Caco-2 (cell line): ENCODE measurements around the gene MORC3. TPM values are rescaled to one million over a fixed set of nuclear protein-coding genes. Genes with fewer than 3 reads are reported as not detected.

Source experiments
- BruUV-seq: library from RNA; stranded (reverse); fragments of 400-500 nt; replicated peaks from 2 replicates; lab custom pipeline; 2021; lab: Mats Ljungman, UMichigan
- CTCF ChIA-PET: fragments of 300-600 bp; sonication (Branson Sonifier 250); formaldehyde crosslinking; loops from one replicate; lab custom pipeline; 2022; ENCODE audit warnings: antibody characterized with exemption; lab: Charles Lee
- POLR2A ChIA-PET: fragments of 300-600 bp; sonication (Branson Sonifier 250); formaldehyde crosslinking; loops from one replicate; lab custom pipeline; 2022; ENCODE audit warnings: antibody characterized with exemption; lab: Charles Lee
- DNase-seq, 2 experiments: peaks; one replicate each; pipeline versions ENCODE4 v3.0.0 to v3.0.0-alpha.2; 2020 to 2022
- H3K27me3 ChIP-seq: replicated peaks from 2 replicates; pipeline ENCODE4 v1.6.0; 2011; ENCODE audit warnings: low read length; ENCODE audit not compliant: control insufficient read depth, insufficient read depth
- H3K36me3 ChIP-seq: 2 replicates; pipeline ENCODE4 v1.5.1; 2011; ENCODE audit warnings: low read length; ENCODE audit not compliant: control insufficient read depth, insufficient read depth
- H3K4me1 ChIP-seq: fragments of 250-450 bp; sonication (Bioruptor Pico); 2 replicates; pipeline ENCODE4 v1.5.1; 2020; ENCODE audit warnings: mild to moderate bottlenecking
- H3K4me3 ChIP-seq: 2 replicates; pipeline ENCODE4 v1.5.1; 2011; ENCODE audit warnings: low read depth, mild to moderate bottlenecking, control low read depth, low read length
- H3K9me3 ChIP-seq: fragments of 250-450 bp; sonication (Bioruptor Pico); 2 replicates; pipeline ENCODE4 v1.5.1; 2020; ENCODE audit warnings: mild to moderate bottlenecking, moderate library complexity
- H3K27ac Mint-ChIP-seq: one replicate; pipeline ENCODE4 v1.8.0; 2022; ENCODE audit warnings: mixed read lengths; ENCODE audit not compliant: unreplicated experiment
- H3K27me3 Mint-ChIP-seq: one replicate; pipeline ENCODE4 v1.8.0; 2022; ENCODE audit warnings: mixed read lengths; ENCODE audit not compliant: insufficient read depth, unreplicated experiment
- H3K36me3 Mint-ChIP-seq: one replicate; pipeline ENCODE4 v1.8.0; 2022; ENCODE audit warnings: mild to moderate bottlenecking, mixed read lengths; ENCODE audit not compliant: insufficient read depth, unreplicated experiment
- H3K4me1 Mint-ChIP-seq: one replicate; pipeline ENCODE4 v1.8.0; 2022; ENCODE audit warnings: low read depth, mixed read lengths; ENCODE audit not compliant: unreplicated experiment
- H3K4me3 Mint-ChIP-seq: one replicate; pipeline ENCODE4 v1.8.0; 2022; ENCODE audit warnings: mild to moderate bottlenecking, moderate library complexity, mixed read lengths; ENCODE audit not compliant: unreplicated experiment
- H3K9me3 Mint-ChIP-seq: one replicate; pipeline ENCODE4 v1.8.0; 2022; ENCODE audit warnings: mixed read lengths; ENCODE audit not compliant: unreplicated experiment
- CTCF ChIP-seq, 2 experiments: fragments of 200-600 bp in 1 of 2; IDR thresholded peaks; 1 replicate in 1 of 2; 2 replicates in 1 of 2; pipeline versions ENCODE4 v1.5.1 to v1.8.0; 2011 to 2022; ENCODE audit warnings: antibody characterized with exemption in 1 of 2, control low read depth in 1 of 2, inconsistent platforms in 1 of 2, low read depth in 1 of 2, low read length in 1 of 2, mild to moderate bottlenecking in 1 of 2, moderate library complexity in 1 of 2; ENCODE audit not compliant: insufficient read depth in 1 of 2, severe bottlenecking in 1 of 2, unreplicated experiment in 1 of 2
- intact Hi-C: fragments of 100-400 bp; cut with micrococcal nuclease; formaldehyde crosslinking; loops from one replicate; pipeline ENCODE4 v1.10.0; 2022; ENCODE audit not compliant: unreplicated experiment
- total RNA-seq: library from RNA; stranded (reverse); gene quantifications from 2 replicates; pipeline ENCODE4 v1.2.3, GENCODE V29; 2022

The MORC3 gene
- total RNA-seq, 1 experiment from 2014 or later, result 23.3 TPM

GRCh38 chr21:36395353-36396111 lies 75.5 kb downstream of the MORC3 start:
- no peak overlapping the region for H3K4me3 Mint-ChIP-seq
- H3K27me3 Mint-ChIP-seq, result no peaks in the 10 kb centered on the region
- no peaks in the 10 kb centered on the region for H3K4me1 Mint-ChIP-seq
- ChIA-PET CTCF (interaction anchor here (0.6 kb wide), 1 partner anchor 255 kb away, joined by 3 read pairs; no protein-coding TSS in a partner anchor), POLR2A (no interaction called here)
- intact Hi-C loops, result no loop called here
- no peaks in the 10 kb centered on the region for H3K4me1 ChIP-seq
- H3K36me3 ChIP-seq, result no peaks in the 10 kb centered on the region
- DNase-seq, result no peak
- no peak overlapping the region for H3K27ac Mint-ChIP-seq
- H3K9me3 ChIP-seq, result no peaks in the 10 kb centered on the region
- TF ChIP-seq CTCF (IDR thresholded peaks at IDR 0.05; ENCODE audit: insufficient read depth in 1 of 2, low read depth in 1 of 2, low read length in 1 of 2, severe bottlenecking in 1 of 2, unreplicated experiment in 1 of 2), result no peak
- H3K4me3 ChIP-seq, result no peak overlapping the region
- no peaks in the 10 kb centered on the region for H3K9me3 Mint-ChIP-seq
- peaks cover 57% of the 10 kb centered on the region for H3K36me3 Mint-ChIP-seq
- no peaks in the 10 kb centered on the region for H3K27me3 ChIP-seq
- no TSS peak for BruUV-seq

GRCh38 chr21:36396325-36396724 lies 76.3 kb downstream of the MORC3 start:
- Mint-ChIP-seq H3K36me3 (peaks cover 56% of the 10 kb centered on the region), H3K4me1 (no peaks in the 10 kb centered on the region), H3K27me3 (no peaks in the 10 kb centered on the region), H3K27ac (no peak overlapping the region), H3K9me3 (no peaks in the 10 kb centered on the region), H3K4me3 (no peak overlapping the region)
- ChIA-PET CTCF (no interaction called here), POLR2A (no interaction called here)
- H3K4me1 ChIP-seq, result no peaks in the 10 kb centered on the region
- no peak for DNase-seq
- H3K36me3 ChIP-seq, result no peaks in the 10 kb centered on the region; the same call in 1 of the 2 replicates
- H3K4me3 ChIP-seq, result no peak overlapping the region
- no peaks in the 10 kb centered on the region for H3K27me3 ChIP-seq
- no peak for TF ChIP-seq CTCF (IDR thresholded peaks at IDR 0.05; ENCODE audit: insufficient read depth in 1 of 2, low read depth in 1 of 2, low read length in 1 of 2, severe bottlenecking in 1 of 2, unreplicated experiment in 1 of 2)
- no TSS peak for BruUV-seq
- intact Hi-C loops, result no loop called here
- H3K9me3 ChIP-seq, result no peaks in the 10 kb centered on the region

- ChIA-PET POLR2A (no interaction called here), CTCF (no interaction called here)
- Mint-ChIP-seq H3K9me3 (no peaks in the 10 kb centered on the region), H3K27me3 (no peaks in the 10 kb centered on the region), H3K4me1 (no peaks in the 10 kb centered on the region), H3K27ac (no peak overlapping the region), H3K36me3 (peaks cover 55% of the 10 kb centered on the region), H3K4me3 (no peak overlapping the region)
- Histone ChIP-seq H3K9me3 (no peaks in the 10 kb centered on the region), H3K36me3 (no peaks in the 10 kb centered on the region; the same call in 1 of the 2 replicates), H3K4me1 (no peaks in the 10 kb centered on the region), H3K4me3 (no peak overlapping the region), H3K27me3 (no peaks in the 10 kb centered on the region)
- BruUV-seq, result no TSS peak
- no peak for TF ChIP-seq CTCF (IDR thresholded peaks at IDR 0.05; ENCODE audit: insufficient read depth in 1 of 2, low read depth in 1 of 2, low read length in 1 of 2, severe bottlenecking in 1 of 2, unreplicated experiment in 1 of 2)
- no peak for DNase-seq
- intact Hi-C loops, result no loop called here
These were observed 77.0 kb downstream of the MORC3 start for GRCh38 chr21:36396971-36397370.
